Measurements from ENCODE around the gene LCN12. TPM values are rescaled to one million over a fixed set of nuclear protein-coding genes. Genes with fewer than 3 reads are reported as not detected.

Gene LCN12
- polyA plus RNA-seq, 6 donors from 2014 or later, result not detected

DNA sequence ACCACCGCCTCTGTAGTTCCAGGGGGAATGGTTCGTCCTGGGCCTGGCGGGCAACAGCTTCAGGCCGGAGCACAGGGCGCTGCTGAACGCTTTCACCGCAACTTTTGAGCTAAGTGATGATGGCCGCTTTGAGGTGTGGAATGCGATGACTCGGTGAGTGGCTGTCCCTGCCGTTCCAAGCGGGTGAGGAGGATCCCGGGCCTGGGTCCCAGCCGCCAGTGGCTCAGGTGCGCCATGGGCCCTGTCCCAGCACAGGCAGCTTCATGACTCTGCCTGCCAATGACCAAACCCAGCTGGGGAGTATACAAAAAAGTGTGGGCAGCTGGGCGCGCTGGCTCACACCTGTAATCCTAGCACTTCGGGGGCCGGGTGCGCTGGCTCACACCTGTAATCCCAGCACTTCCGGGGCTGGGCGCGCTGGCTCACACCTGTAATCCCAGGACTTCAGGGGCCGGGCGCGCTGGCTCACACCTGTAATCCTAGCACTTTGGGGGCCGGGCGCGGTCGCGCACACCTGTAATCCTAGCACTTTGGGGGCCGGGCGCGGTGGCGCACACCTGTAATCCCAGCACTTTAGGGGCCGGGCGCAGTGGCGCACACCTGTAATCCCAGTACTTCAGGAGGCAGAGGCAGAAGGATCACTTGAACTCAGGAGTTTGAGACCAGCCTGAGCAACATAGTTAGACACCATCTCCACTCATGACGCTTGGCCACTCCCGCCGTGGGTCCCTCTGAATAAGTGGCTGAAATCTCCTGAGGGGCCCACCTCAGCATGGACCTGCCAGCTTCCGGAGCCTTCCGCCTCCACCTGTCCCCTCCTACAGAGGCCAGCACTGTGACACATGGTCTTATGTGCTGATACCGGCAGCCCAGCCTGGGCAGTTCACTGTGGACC lies 1.1 kb downstream of the LCN12 start:
- DNase-seq (no peak), ATAC-seq (ENCODE audit: low read depth in 2 of 2) (no peak)
- peak overlapping the region in 1 of 8 donors; percentile 27 for H3K4me3 Mint-ChIP-seq
- H3K9me3 Mint-ChIP-seq, result peaks cover 0 to 7% (median 0%) of the 10 kb centered on the region in 7 donors
- H3K4me1 Mint-ChIP-seq, result peaks cover 2 to 14% (median 12%) of the 10 kb centered on the region in 3 donors
- H3K36me3 Mint-ChIP-seq, result peaks cover 0 to 9% of the 10 kb centered on the region in 2 donors
- H3K27ac Mint-ChIP-seq, result no peak overlapping the region
- peaks cover 4 to 11% (median 10%) of the 10 kb centered on the region in 3 donors for H3K27me3 Mint-ChIP-seq

DNA sequence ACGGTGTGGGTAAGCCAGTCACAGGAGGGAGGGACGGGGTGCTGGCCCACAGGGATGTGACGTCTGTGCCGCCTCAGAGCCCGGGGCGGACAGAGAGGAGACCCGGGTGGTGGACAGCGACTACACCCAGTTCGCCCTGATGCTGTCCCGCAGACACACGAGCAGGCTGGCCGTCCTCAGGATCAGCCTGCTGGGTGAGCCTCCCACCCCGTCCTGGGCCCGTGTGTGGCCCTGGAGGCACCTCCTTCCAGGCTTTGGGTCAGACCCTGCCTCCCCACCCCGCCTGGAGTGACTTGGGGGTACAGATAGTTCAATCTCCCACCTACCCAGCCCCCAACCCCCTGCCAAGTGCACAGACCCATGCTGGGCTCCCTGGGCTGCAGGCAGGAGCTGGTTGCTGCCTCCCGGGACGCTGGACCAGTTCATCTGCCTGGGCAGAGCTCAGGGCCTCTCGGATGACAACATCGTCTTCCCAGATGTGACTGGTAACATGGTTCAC lies 1.7 kb downstream of the LCN12 start:
- peaks cover 4 to 11% (median 10%) of the 10 kb centered on the region in 3 donors for H3K27me3 Mint-ChIP-seq
- peaks cover 2 to 14% (median 12%) of the 10 kb centered on the region in 3 donors for H3K4me1 Mint-ChIP-seq
- no peak for ATAC-seq (ENCODE audit: low read depth in 2 of 2)
- peaks cover 0 to 9% of the 10 kb centered on the region in 2 donors for H3K36me3 Mint-ChIP-seq
- no peak for DNase-seq
- no peak overlapping the region for H3K4me3 Mint-ChIP-seq
- no peak overlapping the region for H3K27ac Mint-ChIP-seq
- H3K9me3 Mint-ChIP-seq, result peaks cover 0 to 7% (median 0%) of the 10 kb centered on the region in 7 donors

DNA sequence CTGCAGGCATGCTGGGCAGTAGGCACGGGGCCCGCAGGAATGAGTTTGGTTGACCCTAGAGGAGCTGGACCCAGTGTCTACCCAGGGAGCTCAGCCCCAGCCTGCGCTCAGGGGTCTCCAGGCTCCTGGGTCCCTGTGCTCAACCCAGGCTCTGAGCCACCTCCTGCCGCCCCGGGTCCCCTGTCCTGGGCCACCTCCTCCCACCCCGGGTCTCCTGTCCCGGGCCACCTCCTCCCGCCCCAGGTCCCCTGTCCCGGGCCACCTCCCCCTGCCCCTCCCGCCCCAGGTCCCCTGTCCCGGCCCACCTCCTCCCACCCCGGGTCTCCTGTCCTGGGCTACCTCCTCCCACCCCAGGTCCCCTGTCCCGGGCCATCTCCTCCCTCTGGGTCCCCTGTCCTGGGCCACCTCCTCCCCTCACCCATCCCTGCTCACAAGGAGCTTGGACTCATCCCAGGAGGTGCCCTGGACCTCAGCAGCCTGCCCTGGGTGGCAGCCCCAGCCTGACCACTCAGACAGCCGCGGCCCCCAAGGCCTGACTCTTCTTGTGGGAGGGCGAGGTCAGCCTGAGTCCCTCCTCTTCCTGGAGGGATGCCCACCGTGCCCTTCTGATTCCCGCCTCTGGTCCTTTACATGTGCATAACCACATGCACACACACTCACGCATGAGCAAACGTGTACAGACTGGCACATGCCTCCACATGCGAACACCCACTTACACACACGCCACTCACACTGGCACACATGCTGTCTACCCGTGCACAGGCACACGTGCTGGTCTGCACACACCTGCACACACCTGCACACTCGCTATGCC lies 2.4 kb downstream of the LCN12 start:
- ATAC-seq (ENCODE audit: low read depth in 2 of 2) (no peak), DNase-seq (no peak)
- Mint-ChIP-seq H3K36me3 (peaks cover 0 to 9% of the 10 kb centered on the region in 2 donors), H3K27ac (peak overlapping the region in 1 of 6 donors; percentile 69), H3K4me3 (no peak overlapping the region), H3K4me1 (peaks cover 0 to 12% (median 12%) of the 10 kb centered on the region in 3 donors), H3K9me3 (peaks cover 0 to 7% (median 0%) of the 10 kb centered on the region in 7 donors), H3K27me3 (peaks cover 4 to 11% (median 10%) of the 10 kb centered on the region in 3 donors)

DNA sequence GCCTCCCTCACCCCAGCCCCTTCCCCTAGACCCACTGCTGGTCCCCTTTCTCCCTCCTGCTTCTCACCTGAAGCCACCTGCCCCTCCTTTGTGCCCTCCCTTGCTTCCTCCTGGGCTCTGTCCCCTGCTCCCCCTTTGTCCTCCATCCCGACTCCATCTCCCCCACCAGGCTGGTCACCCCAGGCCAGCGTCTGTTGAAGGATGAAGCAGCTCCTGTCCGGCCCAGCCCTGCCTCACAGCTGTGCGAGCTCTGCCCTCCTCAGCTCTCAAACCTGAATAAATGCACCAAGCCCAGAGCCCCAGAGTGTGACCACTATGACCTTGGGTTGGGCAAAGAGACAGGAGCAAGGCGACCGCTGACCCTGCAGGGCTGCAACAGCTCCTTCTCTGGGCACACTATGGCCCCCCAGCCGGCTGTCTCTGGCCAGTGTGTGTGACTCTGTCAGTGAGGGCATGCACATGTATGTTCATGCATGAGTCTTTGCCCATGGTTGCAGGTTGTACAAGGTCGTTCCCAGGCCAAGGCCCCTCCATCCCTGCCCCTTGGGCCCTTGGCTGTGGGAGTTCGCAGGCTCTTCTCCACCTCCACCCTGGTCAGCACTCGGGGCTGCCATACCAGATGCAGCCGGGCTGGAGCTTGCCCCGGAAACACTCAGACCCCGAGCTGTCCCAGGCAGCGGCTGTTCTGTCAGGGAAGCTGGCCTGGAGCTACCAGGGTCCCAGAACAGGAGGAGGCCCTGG lies 3.3 kb downstream of the LCN12 start:
- peaks cover 0 to 7% (median 0%) of the 10 kb centered on the region in 7 donors for H3K9me3 Mint-ChIP-seq
- H3K4me3 Mint-ChIP-seq, result no peak overlapping the region
- peaks cover 0 to 9% of the 10 kb centered on the region in 2 donors for H3K36me3 Mint-ChIP-seq
- peak overlapping the region in 2 of 6 donors; percentile 69 to 70 for H3K27ac Mint-ChIP-seq
- H3K27me3 Mint-ChIP-seq, result peaks cover 4 to 11% (median 10%) of the 10 kb centered on the region in 3 donors
- ATAC-seq (ENCODE audit: low read depth in 2 of 2) (no peak), DNase-seq (no peak)
- H3K4me1 Mint-ChIP-seq, result peaks cover 0 to 8% (median 3%) of the 10 kb centered on the region in 3 donors

DNA sequence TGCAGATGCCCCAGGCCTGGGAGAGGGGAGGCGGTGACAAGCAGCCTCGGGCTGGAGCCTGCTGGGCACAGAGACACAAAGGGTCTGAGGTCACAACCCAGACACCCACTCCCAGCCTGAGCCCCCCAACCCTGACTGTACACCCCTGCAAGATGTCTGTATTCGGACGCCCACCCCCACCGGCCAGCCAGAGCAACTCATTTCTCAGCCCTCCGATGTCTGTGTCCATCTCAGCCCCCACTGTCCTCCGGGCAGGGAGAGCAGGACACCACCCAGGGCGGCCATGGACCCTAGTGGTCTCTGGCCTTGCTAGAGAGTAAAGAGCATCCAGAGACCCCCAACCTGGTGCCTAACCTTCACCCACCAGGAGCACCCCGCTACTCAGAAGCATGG lies 3.9 kb downstream of the LCN12 start:
- H3K9me3 Mint-ChIP-seq, result peaks cover 0 to 7% (median 0%) of the 10 kb centered on the region in 7 donors
- no peak overlapping the region for H3K4me3 Mint-ChIP-seq
- DNase-seq (no peak), ATAC-seq (ENCODE audit: low read depth in 2 of 2) (no peak)
- no peak overlapping the region for H3K27ac Mint-ChIP-seq
- peaks cover 0 to 9% of the 10 kb centered on the region in 2 donors for H3K36me3 Mint-ChIP-seq
- H3K27me3 Mint-ChIP-seq, result peaks cover 4 to 11% (median 10%) of the 10 kb centered on the region in 3 donors
- peaks cover 0 to 8% (median 0%) of the 10 kb centered on the region in 3 donors for H3K4me1 Mint-ChIP-seq

DNA sequence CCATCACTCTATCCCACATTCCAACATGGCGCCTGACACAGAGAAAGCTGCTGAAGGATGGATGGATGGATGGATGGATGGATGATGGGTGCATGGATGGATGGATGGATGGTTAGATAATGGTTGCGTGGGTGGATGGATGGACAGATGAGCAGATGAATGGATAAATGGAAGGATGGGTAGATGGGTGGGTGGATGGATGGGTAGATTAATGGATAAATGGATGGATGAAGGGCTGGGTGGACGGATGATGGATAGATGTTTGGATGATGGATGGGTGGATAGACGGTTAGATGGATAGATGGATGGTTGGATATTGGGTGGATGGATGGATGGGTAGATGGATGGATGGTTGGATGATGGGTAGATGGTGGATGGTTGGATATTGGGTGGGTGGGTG lies 4.5 kb downstream of the LCN12 start:
- ATAC-seq (ENCODE audit: low read depth in 2 of 2) (no peak), DNase-seq (no peak)
- Mint-ChIP-seq H3K4me1 (peaks cover 0 to 8% (median 0%) of the 10 kb centered on the region in 3 donors), H3K27ac (no peak overlapping the region), H3K9me3 (peaks cover 0 to 7% (median 0%) of the 10 kb centered on the region in 7 donors), H3K36me3 (peaks cover 0 to 9% of the 10 kb centered on the region in 2 donors), H3K4me3 (no peak overlapping the region), H3K27me3 (peaks cover 4 to 11% (median 10%) of the 10 kb centered on the region in 3 donors)

DNA sequence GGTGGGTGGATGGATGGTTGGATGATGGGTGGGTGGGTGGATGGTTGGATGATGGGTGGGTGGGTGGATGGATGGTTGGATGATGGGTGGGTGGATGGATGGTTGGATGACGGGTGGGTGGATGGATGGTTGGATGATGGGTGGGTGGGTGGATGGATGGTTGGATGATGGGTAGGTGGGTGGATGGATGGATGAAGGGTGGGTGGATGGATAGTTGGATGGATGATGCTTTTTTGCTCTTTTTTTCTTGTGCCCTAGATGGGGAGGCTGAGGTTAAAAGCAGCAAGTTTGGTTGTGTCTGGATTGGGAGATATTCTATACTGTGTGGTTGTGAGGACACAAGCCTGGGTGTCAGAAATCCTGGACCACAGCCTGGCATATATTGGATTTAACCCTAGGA lies 5.4 kb downstream of the LCN12 start:
- ATAC-seq (ENCODE audit: low read depth in 2 of 2), result no peak
- peaks cover 0 to 9% of the 10 kb centered on the region in 2 donors for H3K36me3 Mint-ChIP-seq
- peaks cover 4 to 11% (median 10%) of the 10 kb centered on the region in 3 donors for H3K27me3 Mint-ChIP-seq
- no peak for DNase-seq
- H3K27ac Mint-ChIP-seq, result no peak overlapping the region
- peaks cover 0 to 7% (median 0%) of the 10 kb centered on the region in 7 donors for H3K9me3 Mint-ChIP-seq
- no peak overlapping the region for H3K4me3 Mint-ChIP-seq
- peaks cover 0 to 8% (median 0%) of the 10 kb centered on the region in 3 donors for H3K4me1 Mint-ChIP-seq

DNA sequence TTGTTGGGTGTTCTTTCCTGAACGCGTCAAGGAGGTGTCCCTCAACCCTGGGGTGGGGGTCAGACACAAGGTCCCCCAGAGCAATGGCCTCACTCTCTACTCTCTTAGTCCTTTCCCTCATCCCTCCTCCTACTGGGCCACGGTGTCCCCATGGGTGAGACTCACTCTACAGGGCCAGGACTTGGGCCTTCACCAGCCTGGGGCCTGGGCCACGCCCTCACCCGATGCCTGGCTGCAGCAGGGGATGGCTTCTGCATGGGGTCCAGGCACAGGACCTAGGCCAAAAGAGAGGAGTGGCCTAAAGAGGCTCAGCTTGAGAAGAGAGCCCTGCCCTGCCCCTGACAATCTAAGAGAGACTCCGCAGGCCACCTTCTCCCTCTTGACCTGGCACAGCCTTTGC lies 5.8 kb downstream of the LCN12 start:
- H3K4me1 Mint-ChIP-seq, result peaks cover 0 to 8% (median 0%) of the 10 kb centered on the region in 3 donors
- H3K36me3 Mint-ChIP-seq, result peaks cover 0 to 9% of the 10 kb centered on the region in 2 donors
- no peak for DNase-seq
- peaks cover 0 to 7% (median 0%) of the 10 kb centered on the region in 7 donors for H3K9me3 Mint-ChIP-seq
- peaks cover 6 to 13% (median 10%) of the 10 kb centered on the region in 3 donors for H3K27me3 Mint-ChIP-seq
- no peak overlapping the region for H3K27ac Mint-ChIP-seq
- H3K4me3 Mint-ChIP-seq, result peak overlapping the region in 1 of 8 donors; percentile 15
- no peak for ATAC-seq (ENCODE audit: low read depth in 2 of 2)

DNA sequence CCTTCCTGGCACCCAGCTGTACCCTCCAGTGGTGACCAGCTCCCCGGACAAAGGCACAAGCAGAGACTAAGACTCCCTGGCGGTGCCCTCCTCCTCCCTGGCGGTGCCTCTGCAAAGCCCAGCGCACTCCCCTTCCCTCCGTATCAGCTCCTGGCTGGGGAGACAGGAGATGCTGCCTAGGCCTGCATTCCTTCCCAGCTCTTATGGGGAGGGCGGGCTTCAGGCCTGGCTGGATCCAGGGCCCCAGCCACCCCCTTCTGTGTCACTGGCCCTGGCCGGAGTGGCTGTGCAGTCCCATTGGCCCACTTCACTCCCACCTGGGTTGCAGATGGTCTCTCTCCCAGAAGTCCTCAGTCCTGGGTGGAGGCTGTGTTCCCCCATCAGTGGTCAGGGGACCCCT lies 6.4 kb downstream of the LCN12 start:
- H3K27me3 Mint-ChIP-seq, result peaks cover 8 to 18% (median 10%) of the 10 kb centered on the region in 3 donors
- DNase-seq, result no peak
- H3K36me3 Mint-ChIP-seq, result peaks cover 0 to 9% of the 10 kb centered on the region in 2 donors
- no peak for ATAC-seq (ENCODE audit: low read depth in 2 of 2)
- no peak overlapping the region for H3K4me3 Mint-ChIP-seq
- H3K4me1 Mint-ChIP-seq, result peaks cover 0 to 8% (median 0%) of the 10 kb centered on the region in 3 donors
- H3K9me3 Mint-ChIP-seq, result peaks cover 0 to 7% (median 0%) of the 10 kb centered on the region in 7 donors
- H3K27ac Mint-ChIP-seq, result no peak overlapping the region

DNA sequence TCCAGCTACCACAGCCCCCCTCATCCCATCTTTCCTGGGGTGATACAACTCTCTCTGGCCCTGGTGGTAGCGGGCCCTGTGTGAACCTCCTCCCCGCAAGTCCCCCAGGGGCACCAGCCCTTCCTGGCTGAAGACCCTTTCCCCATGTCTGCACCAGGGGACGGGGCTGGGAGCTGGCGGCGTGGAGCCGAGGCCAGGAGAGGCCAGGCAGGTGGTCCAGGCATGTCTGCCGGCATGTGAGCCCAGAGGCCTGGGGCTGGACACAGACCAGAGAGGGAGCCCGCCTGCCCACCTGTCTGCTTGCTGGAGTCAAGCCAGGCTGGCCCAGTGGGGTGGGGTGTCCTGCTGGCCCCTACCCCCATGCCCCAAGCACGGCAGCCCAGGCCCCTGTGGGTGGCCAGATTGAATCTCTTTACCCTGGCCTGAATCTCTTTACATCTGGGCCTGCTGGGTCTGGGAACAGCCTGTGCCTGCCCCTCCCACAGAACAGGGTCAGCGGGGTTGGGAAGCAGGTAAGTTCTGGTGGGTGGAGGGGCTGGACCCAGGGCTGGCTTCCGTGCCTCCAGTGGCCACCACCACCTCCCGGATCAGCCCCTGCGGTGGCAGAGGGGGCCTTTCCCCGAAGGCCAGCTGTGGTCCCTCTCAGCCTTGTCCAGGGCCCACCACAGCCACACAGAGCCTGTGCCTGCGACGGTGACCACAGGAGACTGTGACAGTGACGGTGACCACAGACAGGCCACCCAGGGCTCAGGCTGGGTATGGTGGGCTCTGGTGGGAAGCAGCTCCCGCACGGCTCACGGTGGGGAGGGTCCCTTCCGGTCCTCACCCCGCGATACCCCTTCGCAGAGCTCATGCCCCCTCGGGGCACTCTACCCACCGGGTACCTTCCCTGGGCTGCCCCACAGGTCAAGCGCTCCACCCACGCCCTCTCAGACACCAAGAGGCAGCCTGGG lies 7.1 kb downstream of the LCN12 start:
- Mint-ChIP-seq H3K27me3 (peaks cover 8 to 18% (median 10%) of the 10 kb centered on the region in 3 donors), H3K4me1 (peaks cover 0 to 8% (median 0%) of the 10 kb centered on the region in 3 donors), H3K36me3 (peaks cover 0 to 9% of the 10 kb centered on the region in 2 donors), H3K27ac (peak overlapping the region in 2 of 6 donors; percentile 44 to 81), H3K9me3 (peaks cover 0 to 7% (median 0%) of the 10 kb centered on the region in 7 donors), H3K4me3 (no peak overlapping the region)
- DNase-seq (no peak), ATAC-seq (ENCODE audit: low read depth in 2 of 2) (no peak)

DNA sequence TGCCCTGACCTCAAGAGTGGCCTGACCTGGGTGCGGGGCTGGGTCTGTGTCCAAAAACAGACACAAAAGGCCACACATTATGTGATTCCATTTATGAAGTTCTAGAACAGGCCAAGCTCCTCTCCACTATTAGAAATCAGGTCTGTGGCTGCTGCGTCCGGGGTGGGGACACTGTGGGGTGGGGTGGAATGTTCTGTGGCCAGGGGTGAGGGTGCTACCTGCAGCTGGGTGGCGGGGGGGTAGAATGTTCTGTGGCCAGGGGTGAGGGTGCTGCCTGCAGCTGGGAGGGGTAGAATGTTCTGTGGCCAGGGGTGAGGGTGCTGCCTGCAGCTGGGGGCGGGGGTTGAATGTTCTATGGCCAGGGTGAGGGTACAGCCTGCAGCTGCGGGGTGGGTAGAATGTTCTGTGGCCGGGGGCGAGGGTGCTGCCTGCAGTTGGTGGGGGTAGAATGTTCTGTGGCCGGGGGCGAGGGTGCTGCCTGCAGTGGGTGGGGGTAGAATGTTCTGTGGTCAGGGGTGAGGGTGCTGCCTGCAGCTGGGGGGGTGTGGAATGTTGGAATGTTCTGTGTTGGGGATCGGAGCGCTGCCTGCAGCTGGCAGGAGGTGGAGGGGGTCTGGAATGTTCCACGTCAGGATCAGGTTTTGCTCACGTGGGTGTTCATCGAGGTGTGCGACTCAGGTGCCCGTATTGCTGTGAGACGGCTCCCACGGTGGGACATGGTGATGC lies 8.3 kb downstream of the LCN12 start:
- Mint-ChIP-seq H3K4me3 (peak overlapping the region in 1 of 8 donors; percentile 66), H3K36me3 (peaks cover 0 to 9% of the 10 kb centered on the region in 2 donors), H3K27ac (no peak overlapping the region), H3K9me3 (peaks cover 0 to 7% (median 0%) of the 10 kb centered on the region in 7 donors), H3K27me3 (peaks cover 8 to 10% (median 8%) of the 10 kb centered on the region in 3 donors), H3K4me1 (peaks cover 0 to 8% (median 0%) of the 10 kb centered on the region in 3 donors)
- ATAC-seq (ENCODE audit: low read depth in 2 of 2) (no peak), DNase-seq (no peak)

Data from naive B cell (primary cell).